ENCODE measurements around the gene MANBA. TPM values are rescaled to one million over a fixed set of nuclear protein-coding genes. Genes with fewer than 3 reads are reported as not detected.

Gene MANBA
- total and polyA plus RNA-seq, 2 of the 4 experiments (the other 2 are of a cell fraction): 11.5 to 17.2 TPM

- no peak overlapping the region for H4K8ac ChIP-seq (ENCODE audit: low read depth in 2 of 2, low read length in 2 of 2)
- H3K79me1 ChIP-seq (ENCODE audit: low read depth in 1 of 2, low read length in 2 of 2): peaks cover 0 to 3% of the 10 kb centered on the region in 2 experiments; a peak in 2 of 4 replicates
- intact Hi-C loops (cut with micrococcal nuclease) (no loop called here), in situ Hi-C loops (cut with MboI; ENCODE audit: low sequenced_read_pairs) (loop anchor here (10.0 kb wide), 1 partner anchor 156 kb away; no protein-coding TSS in a partner anchor), dilution Hi-C loops (cut with HindIII; ENCODE audit: low sequenced_read_pairs, unreplicated experiment) (loop anchor here (25.0 kb wide), 1 partner anchor 412 kb away; the partner anchor contains the start of gene SLC9B1)
- no peak overlapping the region for H3K18ac ChIP-seq (ENCODE audit: low read depth, low read length)
- no peak overlapping the region for H2AK9ac ChIP-seq (replicated peaks; ENCODE audit: low read depth, low read length, poor library complexity)
- H3K4me3 ChIP-seq (ENCODE audit: insufficient read depth, low read depth, low read length): no peak overlapping the region
- no peak overlapping the region for H2AK5ac ChIP-seq (ENCODE audit: low read depth, low read length)
- no peak overlapping the region for H3K56ac ChIP-seq (ENCODE audit: extremely low read depth, insufficient read depth, low read length)
- H3K4me2 ChIP-seq (ENCODE audit: low read depth, low read length): no peak overlapping the region
- CTCF ChIA-PET: no interaction called here
- no peak overlapping the region for H3K4ac ChIP-seq (ENCODE audit: low read depth, low read length)
- H3K36me3 ChIP-seq (ENCODE audit: control insufficient read depth, insufficient read depth, low read length): peaks cover 21% of the 10 kb centered on the region
- no peak overlapping the region for H2BK20ac ChIP-seq (ENCODE audit: low read depth, low read length)
- no peak overlapping the region for H2BK5ac ChIP-seq (ENCODE audit: low read depth, low read length, poor library complexity, severe bottlenecking)
- H2BK120ac ChIP-seq (ENCODE audit: low read depth, low read length): no peak overlapping the region
- H3K9ac ChIP-seq (ENCODE audit: low read depth, low read length): no peak overlapping the region
- H3K14ac ChIP-seq (replicated peaks; ENCODE audit: low read depth, low read length): no peak overlapping the region
- ATAC-seq (ENCODE audit: low read depth) (no peak), DNase-seq (no peak)
- peaks cover 8% of the 10 kb centered on the region for H3K9me1 ChIP-seq (ENCODE audit: insufficient read depth, low read length)
- no peak overlapping the region for H3K23ac ChIP-seq (ENCODE audit: low read depth, low read length)
- no peak overlapping the region for H3K27ac ChIP-seq (ENCODE audit: insufficient read depth, low read length)
- peaks cover 11% of the 10 kb centered on the region for H3K4me1 ChIP-seq (ENCODE audit: control insufficient read depth, insufficient read depth, low read length)
- no TSS peak for BruUV-seq (replicated peaks)
- H4K20me1 ChIP-seq (ENCODE audit: insufficient read depth, low read length): no peaks in the 10 kb centered on the region
- no peak for TF ChIP-seq RCOR1 (IDR thresholded peaks at IDR 0.05; ENCODE audit: insufficient replicate concordance, low read length)
- TF ChIP-seq FOS (IDR thresholded peaks at IDR 0.05; ENCODE audit: low read depth, low read length): no peak
- no peak for TF ChIP-seq USF2 (IDR thresholded peaks at IDR 0.05; ENCODE audit: low read depth, low read length)
- no peak for TF ChIP-seq NFE2L2 (IDR thresholded peaks at IDR 0.05; ENCODE audit: low read depth, low read length)
- TF ChIP-seq CTCF (conservative IDR thresholded peaks at IDR 0.05; ENCODE audit: low read depth, low read length): no peak
- no peak for TF ChIP-seq BHLHE40 (IDR thresholded peaks at IDR 0.05; ENCODE audit: low read depth, low read length)
- no peak for TF ChIP-seq ELK1 (IDR thresholded peaks at IDR 0.05; ENCODE audit: borderline replicate concordance, low read depth, low read length)
- no peak for TF ChIP-seq MXI1 (IDR thresholded peaks at IDR 0.05; ENCODE audit: borderline replicate concordance, low read depth, low read length)
- no peak for TF ChIP-seq RFX5 (IDR thresholded peaks at IDR 0.05; ENCODE audit: low read depth, low read length)
- no peak for TF ChIP-seq POLR2A (IDR thresholded peaks at IDR 0.05; ENCODE audit: low read depth, low read length)
- no peak for TF ChIP-seq CHD1 (IDR thresholded peaks at IDR 0.05; ENCODE audit: low read depth, low read length)
- no peak for TF ChIP-seq RAD21 (IDR thresholded peaks at IDR 0.05; ENCODE audit: low read length)
- TF ChIP-seq CEBPB (IDR thresholded peaks at IDR 0.05; ENCODE audit: low read depth, low read length): no peak
- H3K9me3 ChIP-seq (ENCODE audit: control insufficient read depth, insufficient read depth, low read length): no peaks in the 10 kb centered on the region
- H2BK15ac ChIP-seq (ENCODE audit: low read depth, low read length): no peak overlapping the region
- H4K91ac ChIP-seq (ENCODE audit: insufficient read depth, low read depth, low read length): no peak overlapping the region
- H3K27me3 ChIP-seq (ENCODE audit: control insufficient read depth, insufficient read depth, low read length): no peaks in the 10 kb centered on the region
- no peak overlapping the region for H4K5ac ChIP-seq (ENCODE audit: low read depth, low read length)
- POLR2A ChIA-PET (ENCODE audit: unreplicated experiment): no interaction called here
- no peak overlapping the region for H2AFZ ChIP-seq (replicated peaks; ENCODE audit: low read length, poor library complexity)
Observed at GRCh38 chr4:102600689-102601088, 160.1 kb downstream of the MANBA start.
